A673 (cell line): Measurements from ENCODE around the gene BICD1. TPM values are rescaled to one million over a fixed set of nuclear protein-coding genes. Genes with fewer than 3 reads are reported as not detected.

ENCODE experiments used
- BruUV-seq: library from RNA; stranded (reverse); fragments of 400-500 nt; replicated peaks from 2 replicates; lab custom pipeline; 2021; lab: Mats Ljungman, UMichigan
- CTCF ChIA-PET: fragments of 300-600 bp; sonication (Branson Sonifier 250); formaldehyde crosslinking; loops from one replicate; lab custom pipeline; 2022; ENCODE audit warnings: antibody characterized with exemption; lab: Charles Lee
- POLR2A ChIA-PET: fragments of 300-600 bp; sonication (Branson Sonifier 250); formaldehyde crosslinking; loops from one replicate; lab custom pipeline; 2022; ENCODE audit warnings: antibody characterized with exemption; ENCODE audit not compliant: low non-redundant PET; lab: Charles Lee
- DNase-seq: peaks from one replicate; pipeline ENCODE4 v3.0.0-alpha.2; 2015; ENCODE audit warnings: low spot score
- H3K27ac ChIP-seq: fragments of 200-600 bp; sonication (generic); 2 replicates; pipeline ENCODE4 v1.5.1; 2016; ENCODE audit warnings: mixed run types, low read depth, mild to moderate bottlenecking, mixed read lengths, antibody characterized with exemption, low read length; ENCODE audit not compliant: poor library complexity, severe bottlenecking
- H3K27me3 ChIP-seq: fragments of 200-600 bp; sonication (generic); replicated peaks from 2 replicates; pipeline ENCODE4 v1.6.1; 2017; ENCODE audit warnings: mixed run types, low read depth, mild to moderate bottlenecking, mixed read lengths, antibody characterized with exemption, low read length; ENCODE audit not compliant: insufficient read depth, poor library complexity
- H3K36me3 ChIP-seq: fragments of 200-600 bp; sonication (generic); 2 replicates; pipeline ENCODE4 v1.6.1; 2016; ENCODE audit warnings: mixed run types, mild to moderate bottlenecking, mixed read lengths, antibody characterized with exemption, low read length; ENCODE audit not compliant: insufficient read depth, poor library complexity, severe bottlenecking
- H3K4me1 ChIP-seq: fragments of 200-600 bp; sonication (generic); 2 replicates; pipeline ENCODE4 v1.6.1; 2017; ENCODE audit warnings: mixed run types, mild to moderate bottlenecking, mixed read lengths, antibody characterized with exemption, low read length; ENCODE audit not compliant: insufficient read depth, poor library complexity, severe bottlenecking
- H3K4me3 ChIP-seq: fragments of 200-600 bp; sonication (generic); 2 replicates; pipeline ENCODE4 v1.5.1; 2016; ENCODE audit warnings: low read depth, mixed run types, mild to moderate bottlenecking, mixed read lengths, low read length; ENCODE audit not compliant: poor library complexity, severe bottlenecking
- H3K9me3 ChIP-seq: fragments of 200-600 bp; sonication (generic); 2 replicates; pipeline ENCODE4 v1.6.1; 2016; ENCODE audit warnings: mixed run types, low read depth, mild to moderate bottlenecking, mixed read lengths, antibody characterized with exemption, low read length; ENCODE audit not compliant: poor library complexity, severe bottlenecking
- EZH2 ChIP-seq: fragments of 200-600 bp; sonication (generic); IDR thresholded peaks from 2 replicates; pipeline ENCODE4 v1.6.1; 2017; ENCODE audit warnings: borderline replicate concordance, low read depth, mild to moderate bottlenecking, mixed read lengths, antibody characterized with exemption, low read length; ENCODE audit not compliant: poor library complexity, severe bottlenecking
- intact Hi-C: fragments of 100-400 bp; cut with micrococcal nuclease; formaldehyde crosslinking; loops from one replicate; pipeline ENCODE4 v1.10.0; 2022; ENCODE audit not compliant: unreplicated experiment
- total RNA-seq: library from RNA; stranded (reverse); gene quantifications from 2 replicates; pipeline ENCODE4 v1.2.3, GENCODE V29; 2021
- TF ChIP-seq, protein P1 (sequence below): fragments of 300-800, 200-600 bp; sonication (generic); conservative IDR thresholded peaks from 2 replicates; pipeline ENCODE4 v1.5.1; 2017; ENCODE audit warnings: low read depth, mild to moderate bottlenecking, antibody characterized with exemption, low read length, moderate library complexity, mixed read lengths

Gene BICD1
- total RNA-seq, 1 experiment from 2014 or later, result 50.2 TPM

DNA sequence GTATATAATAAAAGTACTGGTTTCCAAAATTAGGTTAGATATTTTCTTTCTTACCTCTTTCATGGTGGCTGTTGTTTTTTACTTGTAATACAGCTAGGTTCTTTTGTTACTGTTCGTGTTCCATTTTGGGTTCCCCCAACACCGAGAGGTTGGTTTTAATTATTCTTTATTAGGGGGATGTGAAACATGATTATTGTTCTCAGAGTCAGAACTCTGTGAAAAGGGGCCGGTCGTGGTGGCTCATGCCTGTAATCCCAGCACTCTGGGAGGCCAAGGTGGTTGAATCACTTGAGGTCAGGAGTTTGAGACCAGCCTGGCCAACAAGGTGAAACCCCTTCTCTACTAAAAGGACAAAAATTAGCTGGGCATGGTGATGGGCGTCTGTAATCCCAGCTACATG, 108.1 kb downstream of the BICD1 start:
- BruUV-seq, result no TSS peak
- Histone ChIP-seq H3K4me3 (no peak overlapping the region), H3K27ac (no peak overlapping the region), H3K4me1 (peaks cover 6% of the 10 kb centered on the region), H3K27me3 (no peaks in the 10 kb centered on the region), H3K36me3 (peaks cover 11% of the 10 kb centered on the region), H3K9me3 (no peaks in the 10 kb centered on the region)
- TF ChIP-seq, protein P1, sequence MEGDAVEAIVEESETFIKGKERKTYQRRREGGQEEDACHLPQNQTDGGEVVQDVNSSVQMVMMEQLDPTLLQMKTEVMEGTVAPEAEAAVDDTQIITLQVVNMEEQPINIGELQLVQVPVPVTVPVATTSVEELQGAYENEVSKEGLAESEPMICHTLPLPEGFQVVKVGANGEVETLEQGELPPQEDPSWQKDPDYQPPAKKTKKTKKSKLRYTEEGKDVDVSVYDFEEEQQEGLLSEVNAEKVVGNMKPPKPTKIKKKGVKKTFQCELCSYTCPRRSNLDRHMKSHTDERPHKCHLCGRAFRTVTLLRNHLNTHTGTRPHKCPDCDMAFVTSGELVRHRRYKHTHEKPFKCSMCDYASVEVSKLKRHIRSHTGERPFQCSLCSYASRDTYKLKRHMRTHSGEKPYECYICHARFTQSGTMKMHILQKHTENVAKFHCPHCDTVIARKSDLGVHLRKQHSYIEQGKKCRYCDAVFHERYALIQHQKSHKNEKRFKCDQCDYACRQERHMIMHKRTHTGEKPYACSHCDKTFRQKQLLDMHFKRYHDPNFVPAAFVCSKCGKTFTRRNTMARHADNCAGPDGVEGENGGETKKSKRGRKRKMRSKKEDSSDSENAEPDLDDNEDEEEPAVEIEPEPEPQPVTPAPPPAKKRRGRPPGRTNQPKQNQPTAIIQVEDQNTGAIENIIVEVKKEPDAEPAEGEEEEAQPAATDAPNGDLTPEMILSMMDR, result no peak
- TF ChIP-seq EZH2, result no peak
- CTCF ChIA-PET, result no interaction called here
- POLR2A ChIA-PET, result no interaction called here
- intact Hi-C loops, result no loop called here
- no peak for DNase-seq

DNA sequence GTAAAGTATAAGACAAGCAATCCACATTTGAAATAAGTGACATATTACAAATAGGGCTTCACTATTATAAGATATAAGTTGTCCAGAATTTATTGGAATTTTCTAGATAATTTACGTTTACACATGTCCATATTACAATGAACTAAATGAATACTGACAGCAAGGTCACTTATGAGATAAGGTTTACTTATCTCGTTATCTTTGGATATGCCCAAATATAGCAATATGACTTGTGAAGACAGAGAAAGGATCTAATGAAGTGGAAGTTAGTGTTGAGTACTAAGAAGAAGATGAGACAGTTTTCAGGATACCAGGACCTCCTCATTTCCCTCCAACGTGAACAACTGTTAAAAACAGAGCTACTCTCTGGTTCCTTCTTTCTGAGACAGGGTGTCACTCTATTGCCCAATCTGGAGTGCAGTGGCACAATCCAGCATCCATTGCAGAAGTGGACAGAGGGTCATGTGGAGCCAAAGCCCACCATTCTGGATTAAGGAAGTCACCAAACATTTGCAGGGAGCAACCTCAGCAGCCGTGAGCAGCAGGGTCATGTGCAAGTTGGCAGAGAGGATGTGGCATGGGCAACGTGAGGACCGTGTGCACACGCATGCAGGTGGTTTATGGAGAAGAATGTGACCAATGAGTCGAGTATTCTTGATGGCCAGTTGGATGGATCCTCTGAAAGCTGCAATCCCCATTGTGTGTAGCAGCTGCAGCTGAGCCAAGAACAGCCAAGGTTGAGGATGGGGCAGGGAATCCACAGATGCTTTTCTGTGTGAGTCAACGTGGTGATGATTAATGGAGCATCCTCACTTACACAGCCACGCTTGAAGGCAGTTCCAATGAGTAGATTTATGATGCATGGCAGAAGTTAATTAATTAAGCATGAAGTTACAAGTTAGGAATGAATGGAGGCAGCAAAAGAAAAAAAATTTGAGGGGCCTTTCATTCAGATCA, 111.0 kb downstream of the BICD1 start:
- no peaks in the 10 kb centered on the region for H3K9me3 ChIP-seq
- no peak overlapping the region for H3K27ac ChIP-seq
- TF ChIP-seq, protein P1, result no peak
- TF ChIP-seq EZH2, result no peak
- ChIA-PET POLR2A (no interaction called here), CTCF (no interaction called here)
- peaks cover 11% of the 10 kb centered on the region for H3K36me3 ChIP-seq
- no TSS peak for BruUV-seq
- intact Hi-C loops, result no loop called here
- H3K27me3 ChIP-seq, result no peaks in the 10 kb centered on the region
- no peak overlapping the region for H3K4me3 ChIP-seq
- peak; percentile 18 for DNase-seq
- no peaks in the 10 kb centered on the region for H3K4me1 ChIP-seq

- no peaks in the 10 kb centered on the region for H3K27me3 ChIP-seq
- intact Hi-C loops, result no loop called here
- no peaks in the 10 kb centered on the region for H3K36me3 ChIP-seq
- no peak overlapping the region for H3K27ac ChIP-seq
- no peak for DNase-seq
- no peak overlapping the region for H3K4me3 ChIP-seq
- CTCF ChIA-PET, result interaction anchor here (0.6 kb wide), 1 partner anchor 571 kb away, joined by 5 read pairs; no protein-coding TSS in a partner anchor
- H3K4me1 ChIP-seq, result no peaks in the 10 kb centered on the region
- POLR2A ChIA-PET, result no interaction called here
- no TSS peak for BruUV-seq
- H3K9me3 ChIP-seq, result no peaks in the 10 kb centered on the region
- TF ChIP-seq, protein P1, result no peak
- TF ChIP-seq EZH2, result no peak
These were observed 117.3 kb downstream of the BICD1 start for GRCh38 chr12:32223941-32224340.
